Measurements from ENCODE around the gene C16orf74.

DNA sequence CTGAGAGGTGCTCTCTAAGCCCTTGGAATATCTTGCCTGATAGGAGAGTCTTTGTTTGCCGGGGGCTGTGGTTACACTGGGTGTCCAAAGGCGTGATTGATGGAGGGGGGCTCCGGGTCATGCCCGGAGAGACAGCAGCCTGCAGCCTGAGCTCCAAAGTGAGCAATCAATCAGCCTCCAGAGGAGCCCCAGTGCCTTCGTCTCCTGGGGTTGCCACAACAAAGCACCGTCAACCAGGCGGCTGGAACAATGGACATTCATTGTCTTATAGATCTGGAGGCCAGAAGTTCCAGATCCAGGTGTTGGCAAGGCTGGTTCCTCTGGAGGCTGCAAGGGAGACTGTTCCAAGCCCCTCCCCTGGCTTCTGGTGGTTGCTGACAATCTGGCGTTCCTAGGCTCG, 38.1 kb downstream of the C16orf74 start:
- TF ChIP-seq CTCF (IDR thresholded peaks at IDR 0.05) (no peak), POLR2A (IDR thresholded peaks at IDR 0.05) (no peak)
